SK-N-SH (cell line): ENCODE data around the gene GRB10.

Source experiments
- CHD2 ChIP-seq: fragments of 150-350 bp; IDR thresholded peaks from 2 replicates; pipeline ENCODE4 v1.6.1; 2018; ENCODE audit warnings: low read length; ENCODE audit not compliant: partially characterized antibody
- MXI1 ChIP-seq: IDR thresholded peaks from 2 replicates; pipeline ENCODE4 v1.6.1; 2012; ENCODE audit warnings: mild to moderate bottlenecking, low read depth, low read length, improper control_type of control experiment
- USF1 ChIP-seq: IDR thresholded peaks from 2 replicates; pipeline ENCODE4 v1.4.0; 2012; ENCODE audit warnings: low read depth, borderline replicate concordance

- TF ChIP-seq CHD2 = no peak
- TF ChIP-seq MXI1 = no peak
- TF ChIP-seq USF1 = no peak
Observed at GRCh38 chr7:50608196-50608906, 174.3 kb downstream of the GRB10 start.
